GM12878 (cell line): ENCODE measurements around the gene RPL19. TPM values are rescaled to one million over a fixed set of nuclear protein-coding genes. Genes with fewer than 3 reads are reported as not detected.

ENCODE experiments used
- ATAC-seq: fragments of 200-7000 bp; cut with Tn5 transposase; 3 replicates; pipeline ENCODE4 v1.9.1; 2020; ENCODE audit warnings: mild to moderate bottlenecking, moderate library complexity
- BruUV-seq: library from RNA; stranded (reverse); fragments of 400-500 nt; replicated peaks from 2 replicates; lab custom pipeline; 2021; lab: Mats Ljungman, UMichigan
- CTCF ChIA-PET: fragments of 300-600 bp; sonication (Branson Sonifier 250); formaldehyde crosslinking; extraction: SDS; loops from one replicate; lab custom pipeline; 2021; ENCODE audit warnings: inconsistent platforms; lab: Yijun Ruan, JAX
- POLR2A ChIA-PET: fragments of 350-600 bp; formaldehyde crosslinking; extraction: SDS; loops from one replicate; lab custom pipeline; 2021; ENCODE audit warnings: inconsistent platforms; lab: Charles Lee
- RAD21 ChIA-PET: fragments of 300-600 bp; sonication (Branson Sonifier 250); formaldehyde crosslinking; loops from one replicate; lab custom pipeline; 2023; ENCODE audit warnings: antibody characterized with exemption; ENCODE audit not compliant: unreplicated experiment; lab: Charles Lee
- SMC1A ChIA-PET: fragments of 300-600 bp; sonication (Branson Sonifier 250); formaldehyde crosslinking; loops from one replicate; lab custom pipeline; 2023; ENCODE audit not compliant: unreplicated experiment, uncharacterized antibody; lab: Charles Lee
- DNase-seq: peaks from one replicate; pipeline ENCODE4 v3.0.0-alpha.2; 2011; ENCODE audit warnings: low read depth, low spot score
- FAIRE-seq: peaks from 3 replicates; lab custom pipeline; 2011; peaks lifted over from hg19 to GRCh38; lab: Jason Lieb, UNC
- H2AFZ ChIP-seq: 2 replicates; pipeline ENCODE4 v1.6.0; 2011; ENCODE audit warnings: low read depth, low read length, control low read depth; ENCODE audit not compliant: control insufficient read depth
- H3K27ac ChIP-seq: 2 replicates; pipeline ENCODE4 v1.5.1; 2011; ENCODE audit warnings: control low read depth; ENCODE audit not compliant: control insufficient read depth, insufficient read depth
- H3K27me3 ChIP-seq, 2 experiments: replicated peaks in 1 of 2; 2 replicates each; pipeline versions ENCODE4 v1.6.0 to v1.6.1; 2011; ENCODE audit warnings: low read length in 1 of 2; ENCODE audit not compliant: control insufficient read depth in 2 of 2, insufficient read depth in 2 of 2
- H3K36me3 ChIP-seq, 2 experiments: 2 replicates each; pipeline ENCODE4 v1.5.1; 2011; ENCODE audit warnings: low read length in 1 of 2; ENCODE audit not compliant: control insufficient read depth in 2 of 2, insufficient read depth in 2 of 2
- H3K4me1 ChIP-seq: 2 replicates; pipeline ENCODE4 v1.6.1; 2011; ENCODE audit warnings: mild to moderate bottlenecking, low read length, moderate library complexity, mixed read lengths; ENCODE audit not compliant: control insufficient read depth, insufficient read depth
- H3K4me2 ChIP-seq: 2 replicates; pipeline ENCODE4 v1.6.0; 2011; ENCODE audit warnings: control low read depth; ENCODE audit not compliant: control insufficient read depth, insufficient read depth
- H3K4me3 ChIP-seq: fragments of 200-600 bp; sonication (generic); 2 replicates; pipeline ENCODE4 v1.5.1; 2016
- H3K79me2 ChIP-seq: 2 replicates; pipeline ENCODE4 v1.6.0; 2011; ENCODE audit warnings: low read length; ENCODE audit not compliant: control insufficient read depth, insufficient read depth
- H3K9ac ChIP-seq: 2 replicates; pipeline ENCODE4 v1.8.0; 2011; ENCODE audit warnings: low read length, control low read depth, mixed read lengths; ENCODE audit not compliant: control insufficient read depth, insufficient read depth
- H3K9me3 ChIP-seq: replicated peaks from 3 replicates; pipeline ENCODE4 v1.5.1; 2011; ENCODE audit warnings: mild to moderate bottlenecking, low read length; ENCODE audit not compliant: control insufficient read depth, insufficient read depth
- H4K20me1 ChIP-seq: 2 replicates; pipeline ENCODE4 v1.6.0; 2011; ENCODE audit not compliant: control insufficient read depth, insufficient read depth
- CBX5 ChIP-seq: sonication (generic); IDR thresholded peaks from 2 replicates; pipeline ENCODE4 v1.6.1; 2016; ENCODE audit warnings: low read depth, moderate library complexity, mild to moderate bottlenecking, inconsistent platforms
- CHD2 ChIP-seq: IDR thresholded peaks from 2 replicates; pipeline ENCODE4 v1.6.1; 2011; ENCODE audit warnings: low read depth, low read length, improper control_type of control experiment, borderline replicate concordance
- CREB1 ChIP-seq: IDR thresholded peaks from 2 replicates; pipeline ENCODE4 v1.6.1; 2012; ENCODE audit warnings: low read depth, mild to moderate bottlenecking, inconsistent platforms
- CREM ChIP-seq: IDR thresholded peaks from 2 replicates; pipeline ENCODE4 v1.6.1; 2014; ENCODE audit warnings: antibody characterized with exemption, low read depth
- DPF2 ChIP-seq: fragments of 450-650 bp; IDR thresholded peaks from 2 replicates; pipeline ENCODE4 v1.6.1; 2017; ENCODE audit warnings: mild to moderate bottlenecking
- ELK1 ChIP-seq: IDR thresholded peaks from 2 replicates; pipeline ENCODE4 v1.6.1; 2012; ENCODE audit warnings: low read depth, low read length, improper control_type of control experiment
- EZH2 ChIP-seq: IDR thresholded peaks from 2 replicates; pipeline ENCODE4 v1.6.1; 2012; ENCODE audit warnings: low read depth, mild to moderate bottlenecking, control low read depth, inconsistent platforms, low read length, borderline replicate concordance; ENCODE audit not compliant: control insufficient read depth
- JUND ChIP-seq: IDR thresholded peaks from 2 replicates; pipeline ENCODE4 v1.6.1; 2012; ENCODE audit warnings: low read depth, mild to moderate bottlenecking, low read length, improper control_type of control experiment, moderate library complexity
- KLF5 ChIP-seq: fragments of 450-650 bp; IDR thresholded peaks from 2 replicates; pipeline ENCODE4 v1.6.1; 2014; ENCODE audit warnings: mild to moderate bottlenecking; ENCODE audit not compliant: partially characterized antibody
- LARP7 ChIP-seq: fragments of 450-650 bp; IDR thresholded peaks from 2 replicates; pipeline ENCODE4 v1.6.1; 2017; ENCODE audit warnings: mild to moderate bottlenecking
- MTA2 ChIP-seq: fragments of 450-650 bp; IDR thresholded peaks from 2 replicates; pipeline ENCODE4 v1.6.1; 2016; ENCODE audit warnings: low read depth, mild to moderate bottlenecking, moderate library complexity
- NBN ChIP-seq: fragments of 450-650 bp; IDR thresholded peaks from 2 replicates; pipeline ENCODE4 v1.6.1; 2016
- PAX8 ChIP-seq: fragments of 450-650 bp; IDR thresholded peaks from 2 replicates; pipeline ENCODE4 v1.6.1; 2017; ENCODE audit warnings: mild to moderate bottlenecking, moderate library complexity
- RCOR1 ChIP-seq: conservative IDR thresholded peaks from 2 replicates; pipeline ENCODE4 v1.6.1; 2012; ENCODE audit warnings: low read depth, low read length, improper control_type of control experiment
- SREBF2 ChIP-seq: IDR thresholded peaks from 2 replicates; pipeline ENCODE4 v1.6.1; 2012; ENCODE audit warnings: mild to moderate bottlenecking, low read length
- TAF1 ChIP-seq: IDR thresholded peaks from 2 replicates; pipeline ENCODE4 v1.6.1; 2011; ENCODE audit warnings: mild to moderate bottlenecking, low read depth, low read length, borderline replicate concordance
- TARDBP ChIP-seq: IDR thresholded peaks from 2 replicates; pipeline ENCODE4 v1.6.1; 2016; ENCODE audit warnings: borderline replicate concordance
- WRNIP1 ChIP-seq: IDR thresholded peaks from 2 replicates; pipeline ENCODE4 v1.6.1; 2011; ENCODE audit warnings: low read depth, low read length, improper control_type of control experiment, borderline replicate concordance
- WGBS: methylation state at CpG from one replicate; pipeline ENCODE4 v1.1.6; 2016; ENCODE audit warnings: low lambda C conversion rate; ENCODE audit not compliant: insufficient replicate concordance, insufficient coverage; ENCODE audit errors: missing lambda C conversion rate; 5-methylcytosine and 5-hydroxymethylcytosine counted together
- in situ Hi-C: fragments of 300-500 bp; cut with MboI; formaldehyde crosslinking; loops from 9 replicates; pipeline ENCODE4 v1.14.3; 2018; ENCODE audit warnings: mixed read lengths
- intact Hi-C: fragments of 100-400 bp; cut with micrococcal nuclease; formaldehyde crosslinking; loops from one replicate; pipeline ENCODE4 v1.14.2; 2022; ENCODE audit not compliant: unreplicated experiment
- polyA plus RNA-seq, 11 experiments: library from polyadenylated mRNA; depleted of rRNA in 4 of 11; unstranded in 6 of 11; stranded (reverse) in 5 of 11; fragments of >200 nt; fragmentation: Nextera tagmentation in 4 of 11; fragmentation: Illumina TruSeq in 1 of 11; extraction: Ambion mirVana in 4 of 11; extraction: Trizol in 1 of 11; gene quantifications; 1 replicate in 1 of 11; 2 replicates in 10 of 11; pipeline versions ENCODE4 v1.2.1 to v1.2.3, GENCODE V29; 2011 to 2016; ENCODE audit warnings: inconsistent platforms in 2 of 11, missing spikeins in 2 of 11, low read depth in 1 of 11
- total RNA-seq, 4 experiments: library from RNA; depleted of rRNA in 3 of 4; stranded (reverse); fragments of >200 nt in 3 of 4; fragmentation: Illumina TruSeq in 1 of 4; extraction: Trizol in 1 of 4; gene quantifications; 2 replicates each; pipeline versions ENCODE4 v1.2.1 to v1.2.3, GENCODE V29; 2013 to 2021

The RPL19 gene
- total and polyA plus RNA-seq, 10 of the 15 experiments (the other 5 are each of a cell fraction or from before 2014, with no cell fraction given), result 1,862 to 5,536 (median 3,836) TPM

GRCh38 chr17:39222151-39222550 lies 22.1 kb downstream of the RPL19 start:
- Histone ChIP-seq H4K20me1 (no peaks in the 10 kb centered on the region), H3K9ac (no peak overlapping the region), H3K4me3 (no peak overlapping the region), H3K4me2 (no peak overlapping the region), H3K27me3 (peaks cover 4 to 8% of the 10 kb centered on the region in 2 experiments; a peak in 3 of 4 replicates), H3K9me3 (no peaks in the 10 kb centered on the region), H3K36me3 (no peaks in the 10 kb centered on the region), H3K79me2 (no peaks in the 10 kb centered on the region), H3K4me1 (no peaks in the 10 kb centered on the region), H3K27ac (no peak overlapping the region), H2AFZ (no peak overlapping the region)
- POLR2A ChIA-PET, result no interaction called here
- DNase-seq (no peak), ATAC-seq (no peak), FAIRE-seq (no peak)
- RAD21 ChIA-PET, result interaction anchor here (0.6 kb wide), 1 partner anchor 131 kb away, joined by 3 read pairs; no protein-coding TSS in a partner anchor
- WGBS, result 38% methylated on average over 7 of the region's 7 CpGs
- SMC1A ChIA-PET, result interaction anchor here (1.5 kb wide), 1 partner anchor 23 kb away, joined by 3 read pairs; no protein-coding TSS in a partner anchor
- no TSS peak for BruUV-seq
- in situ Hi-C loops, result no loop called here
- CTCF ChIA-PET, result interaction anchor here (1.4 kb wide), 1 partner anchor 10 kb away, joined by 6 read pairs; no protein-coding TSS in a partner anchor
- intact Hi-C loops, result no loop called here
- TF ChIP-seq SREBF2, result no peak
- TF ChIP-seq DPF2, result no peak
- TF ChIP-seq RCOR1, result no peak
- TF ChIP-seq TARDBP, result no peak
- TF ChIP-seq TAF1, result no peak
- no peak for TF ChIP-seq NBN

- Histone ChIP-seq H4K20me1 (no peaks in the 10 kb centered on the region), H3K4me2 (no peak overlapping the region), H3K27ac (no peak overlapping the region), H3K4me3 (no peak overlapping the region), H2AFZ (no peak overlapping the region), H3K9me3 (no peaks in the 10 kb centered on the region), H3K9ac (no peak overlapping the region), H3K79me2 (no peaks in the 10 kb centered on the region), H3K36me3 (no peaks in the 10 kb centered on the region), H3K27me3 (peaks cover 4 to 8% of the 10 kb centered on the region in 2 experiments; a peak in 3 of 4 replicates), H3K4me1 (no peaks in the 10 kb centered on the region)
- intact Hi-C loops (no loop called here), in situ Hi-C loops (no loop called here)
- no peak for FAIRE-seq
- ChIA-PET POLR2A (no interaction called here), SMC1A (interaction anchor here (1.5 kb wide), 1 partner anchor 22 kb away, joined by 3 read pairs; no protein-coding TSS in a partner anchor), CTCF (interaction anchor here (0.6 to 1.2 kb wide), 3 partner anchors 9 to 127 kb away, joined by 3 to 6 read pairs (median 5); no protein-coding TSS in a partner anchor), RAD21 (interaction anchor here (0.7 kb wide), 1 partner anchor 401 kb away, joined by 3 read pairs; no protein-coding TSS in a partner anchor)
- TF ChIP-seq PAX8 (no peak), KLF5 (no peak), CHD2 (no peak), EZH2 (no peak), MTA2 (no peak), ELK1 (no peak), LARP7 (no peak), CREB1 (no peak), CREM (no peak), JUND (no peak), WRNIP1 (no peak), CBX5 (no peak)
- no peak for ATAC-seq
- no TSS peak for BruUV-seq
- DNase-seq, result no peak
- WGBS, result 32% methylated on average over 9 of the region's 9 CpGs
These were observed 23.1 kb downstream of the RPL19 start for GRCh38 chr17:39222866-39223834.
